Fibroblast of lung (primary cell): ENCODE measurements around the gene DMAC2.

ENCODE experiments used
- EZH2 ChIP-seq: IDR thresholded peaks from 2 replicates; pipeline ENCODE4 v1.5.1; 2012; ENCODE audit warnings: low read length, control low read depth, mild to moderate bottlenecking; ENCODE audit errors: missing control alignments
- TF ChIP-seq, protein P1 (sequence below), 2 donors: IDR thresholded peaks in 1 of 2; conservative IDR thresholded peaks in 1 of 2; 1 replicate in 1 of 2; 2 replicates in 1 of 2; pipeline ENCODE4 v1.5.1; 2011 to 2012; ENCODE audit warnings: low read length in 2 of 2, control low read depth in 1 of 2, inconsistent platforms in 1 of 2, low read depth in 1 of 2, mild to moderate bottlenecking in 1 of 2

DNA sequence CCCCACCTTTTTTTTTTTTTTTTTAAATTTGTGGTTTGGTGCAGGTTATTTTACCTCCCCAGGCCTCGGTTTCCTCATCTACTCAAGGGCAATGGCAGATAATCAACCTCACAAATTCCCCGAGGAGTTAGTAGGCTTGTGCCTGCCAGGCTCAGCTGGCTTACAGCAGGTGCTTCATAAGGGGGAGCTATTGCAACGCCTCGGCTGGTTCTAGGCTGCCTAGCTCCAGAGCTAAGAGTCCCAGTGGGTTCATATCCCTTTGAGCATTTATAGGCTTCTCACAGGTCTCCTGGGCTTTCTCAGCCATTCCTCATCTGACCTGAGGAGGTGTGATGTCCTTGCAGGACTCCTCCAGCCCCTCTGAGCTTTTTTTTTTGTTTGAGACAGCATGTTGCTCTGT, 31.5 kb downstream of the DMAC2 start:
- TF ChIP-seq, protein P1, sequence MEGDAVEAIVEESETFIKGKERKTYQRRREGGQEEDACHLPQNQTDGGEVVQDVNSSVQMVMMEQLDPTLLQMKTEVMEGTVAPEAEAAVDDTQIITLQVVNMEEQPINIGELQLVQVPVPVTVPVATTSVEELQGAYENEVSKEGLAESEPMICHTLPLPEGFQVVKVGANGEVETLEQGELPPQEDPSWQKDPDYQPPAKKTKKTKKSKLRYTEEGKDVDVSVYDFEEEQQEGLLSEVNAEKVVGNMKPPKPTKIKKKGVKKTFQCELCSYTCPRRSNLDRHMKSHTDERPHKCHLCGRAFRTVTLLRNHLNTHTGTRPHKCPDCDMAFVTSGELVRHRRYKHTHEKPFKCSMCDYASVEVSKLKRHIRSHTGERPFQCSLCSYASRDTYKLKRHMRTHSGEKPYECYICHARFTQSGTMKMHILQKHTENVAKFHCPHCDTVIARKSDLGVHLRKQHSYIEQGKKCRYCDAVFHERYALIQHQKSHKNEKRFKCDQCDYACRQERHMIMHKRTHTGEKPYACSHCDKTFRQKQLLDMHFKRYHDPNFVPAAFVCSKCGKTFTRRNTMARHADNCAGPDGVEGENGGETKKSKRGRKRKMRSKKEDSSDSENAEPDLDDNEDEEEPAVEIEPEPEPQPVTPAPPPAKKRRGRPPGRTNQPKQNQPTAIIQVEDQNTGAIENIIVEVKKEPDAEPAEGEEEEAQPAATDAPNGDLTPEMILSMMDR (conservative IDR thresholded peaks at IDR 0.05 in 1 of 2, IDR thresholded peaks at IDR 0.05 in 1 of 2; ENCODE audit: low read depth in 1 of 2, low read length in 2 of 2) = no peak
- no peak for TF ChIP-seq EZH2
